AG09319 (cell line): Measurements from ENCODE around the gene ATXN7L3B.

ENCODE experiments used
- DNase-seq: peaks from one replicate; pipeline ENCODE4 v3.0.0-alpha.2; 2010; ENCODE audit warnings: low read depth; ENCODE audit errors: extremely low read depth
- TF ChIP-seq, protein P1 (sequence below): IDR thresholded peaks from 2 replicates; pipeline ENCODE4 v1.5.1; 2011; ENCODE audit warnings: low read depth, mild to moderate bottlenecking, inconsistent platforms, low read length, moderate library complexity

Gene ATXN7L3B

DNA sequence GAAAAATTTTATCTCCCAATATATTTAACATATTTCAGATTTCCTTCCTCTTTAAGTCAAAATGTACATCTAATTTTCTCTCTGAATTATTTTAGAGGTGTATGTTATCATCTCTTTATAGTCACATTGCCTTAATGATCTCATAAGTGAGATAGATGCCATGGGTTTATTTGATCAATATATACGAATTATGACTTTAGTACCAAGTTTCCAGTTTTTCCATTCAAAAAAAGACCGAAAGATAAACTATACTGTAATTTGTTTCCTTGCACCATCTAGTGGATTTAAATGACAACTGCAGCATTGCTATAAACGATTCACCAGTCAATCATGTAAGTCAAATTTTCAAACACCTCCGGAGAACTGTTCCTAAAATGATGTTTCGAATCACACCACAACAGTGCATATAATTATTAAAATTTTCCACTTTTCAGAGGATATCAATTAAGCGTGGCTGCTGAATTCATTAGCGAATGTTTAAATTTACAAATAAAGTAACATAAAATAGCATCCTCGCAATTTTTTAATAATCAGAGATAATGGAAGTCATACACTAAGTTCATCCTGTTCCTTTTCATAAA, 419 bp upstream of the ATXN7L3B start:
- peak; percentile 14 for DNase-seq
- TF ChIP-seq, protein P1, sequence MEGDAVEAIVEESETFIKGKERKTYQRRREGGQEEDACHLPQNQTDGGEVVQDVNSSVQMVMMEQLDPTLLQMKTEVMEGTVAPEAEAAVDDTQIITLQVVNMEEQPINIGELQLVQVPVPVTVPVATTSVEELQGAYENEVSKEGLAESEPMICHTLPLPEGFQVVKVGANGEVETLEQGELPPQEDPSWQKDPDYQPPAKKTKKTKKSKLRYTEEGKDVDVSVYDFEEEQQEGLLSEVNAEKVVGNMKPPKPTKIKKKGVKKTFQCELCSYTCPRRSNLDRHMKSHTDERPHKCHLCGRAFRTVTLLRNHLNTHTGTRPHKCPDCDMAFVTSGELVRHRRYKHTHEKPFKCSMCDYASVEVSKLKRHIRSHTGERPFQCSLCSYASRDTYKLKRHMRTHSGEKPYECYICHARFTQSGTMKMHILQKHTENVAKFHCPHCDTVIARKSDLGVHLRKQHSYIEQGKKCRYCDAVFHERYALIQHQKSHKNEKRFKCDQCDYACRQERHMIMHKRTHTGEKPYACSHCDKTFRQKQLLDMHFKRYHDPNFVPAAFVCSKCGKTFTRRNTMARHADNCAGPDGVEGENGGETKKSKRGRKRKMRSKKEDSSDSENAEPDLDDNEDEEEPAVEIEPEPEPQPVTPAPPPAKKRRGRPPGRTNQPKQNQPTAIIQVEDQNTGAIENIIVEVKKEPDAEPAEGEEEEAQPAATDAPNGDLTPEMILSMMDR = peak; percentile 57

DNA sequence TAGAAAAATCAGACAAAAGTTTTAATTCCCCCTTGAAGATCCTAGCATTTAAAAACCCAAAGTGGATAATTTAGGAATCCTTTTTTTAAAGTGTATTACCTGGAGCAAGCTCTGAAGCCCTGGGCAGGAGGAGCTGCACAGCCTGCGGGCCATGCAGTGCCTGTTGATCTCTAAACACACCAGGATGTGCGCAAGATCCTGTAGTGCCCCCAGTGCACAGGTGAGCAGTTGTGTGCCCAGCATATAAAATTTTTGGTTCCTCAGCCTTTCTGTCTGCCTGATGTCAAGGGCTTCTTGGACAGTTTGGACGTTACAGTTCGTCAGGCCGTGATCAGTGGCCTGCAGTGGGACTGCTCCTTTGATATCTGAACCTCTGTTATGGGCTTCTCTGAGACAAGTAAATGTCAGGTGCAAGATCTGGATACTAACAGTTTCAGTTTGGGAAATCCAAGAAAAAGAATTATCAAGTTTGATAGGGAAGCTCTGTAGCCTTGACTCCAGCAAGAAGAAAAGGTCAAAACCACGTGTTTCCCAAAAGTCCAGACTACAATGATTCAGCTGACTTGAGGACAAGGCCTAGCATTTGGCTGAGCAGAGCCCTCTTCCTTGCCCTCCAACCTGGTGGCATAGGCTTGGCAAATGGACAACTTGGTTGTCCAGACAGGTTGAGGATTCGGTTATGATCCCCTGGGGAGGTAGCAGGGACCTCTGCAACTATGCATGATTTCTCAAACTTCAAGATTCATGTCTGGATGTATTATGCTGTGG, 1.0 kb downstream of the ATXN7L3B start:
- TF ChIP-seq, protein P1 = no peak
- no peak for DNase-seq

DNA sequence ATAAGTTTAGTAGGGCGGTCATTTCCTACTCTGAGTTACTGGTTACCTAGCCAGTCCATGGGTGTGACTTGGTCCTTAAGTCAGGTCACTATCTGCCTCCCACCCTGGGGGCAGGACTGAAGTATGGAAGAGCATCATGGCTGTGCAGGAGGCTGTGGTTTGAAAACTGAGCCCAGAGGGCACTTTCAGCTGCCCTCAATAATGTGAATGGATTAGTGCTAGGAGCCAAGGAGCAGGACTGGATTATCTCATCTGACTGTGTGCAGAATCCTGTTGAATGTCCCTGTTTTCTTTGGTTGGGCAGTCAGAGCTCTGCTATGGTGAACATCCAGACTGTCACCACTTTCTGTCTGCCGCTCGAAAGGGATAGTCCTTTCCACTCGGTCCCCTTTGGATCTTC, 1.6 kb downstream of the ATXN7L3B start:
- no peak for DNase-seq
- TF ChIP-seq, protein P1 = no peak

DNA sequence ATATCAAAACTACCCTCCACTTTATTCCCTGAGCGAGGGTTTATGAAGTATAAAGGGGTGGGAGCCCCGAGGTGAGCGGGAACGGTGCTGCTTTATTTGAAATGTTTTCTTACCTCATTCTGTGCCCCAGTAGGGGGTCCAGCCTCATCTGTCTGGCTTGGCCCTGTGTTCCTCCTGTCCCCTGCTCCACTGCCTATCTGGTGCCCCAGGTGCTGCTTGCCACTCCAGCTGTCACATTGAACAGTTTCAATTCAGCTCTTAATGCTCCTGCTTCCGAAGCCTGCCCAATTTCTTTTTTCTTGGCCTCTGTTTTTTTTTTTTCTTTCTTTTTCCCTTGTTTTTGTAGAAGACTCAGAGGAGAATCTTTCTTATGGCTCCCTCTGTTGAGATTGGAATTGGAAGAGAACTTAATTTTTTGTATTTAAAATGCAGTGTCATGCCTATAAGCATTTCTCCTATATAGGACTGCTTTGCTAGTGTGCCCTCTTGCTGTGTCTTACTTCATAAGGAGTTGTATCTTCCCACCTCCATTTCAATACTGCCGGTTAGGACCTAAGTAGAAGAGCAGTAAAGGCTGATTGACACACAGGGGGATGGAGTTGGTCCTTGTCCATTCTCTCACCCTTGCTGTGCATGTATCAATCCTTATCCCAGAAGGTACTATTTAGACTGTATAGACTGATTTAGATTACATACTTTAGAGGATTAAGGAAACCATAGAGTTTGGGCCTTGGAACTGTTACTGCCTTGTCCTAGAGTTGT, 2.3 kb downstream of the ATXN7L3B start:
- TF ChIP-seq, protein P1 = no peak
- no peak for DNase-seq

DNA sequence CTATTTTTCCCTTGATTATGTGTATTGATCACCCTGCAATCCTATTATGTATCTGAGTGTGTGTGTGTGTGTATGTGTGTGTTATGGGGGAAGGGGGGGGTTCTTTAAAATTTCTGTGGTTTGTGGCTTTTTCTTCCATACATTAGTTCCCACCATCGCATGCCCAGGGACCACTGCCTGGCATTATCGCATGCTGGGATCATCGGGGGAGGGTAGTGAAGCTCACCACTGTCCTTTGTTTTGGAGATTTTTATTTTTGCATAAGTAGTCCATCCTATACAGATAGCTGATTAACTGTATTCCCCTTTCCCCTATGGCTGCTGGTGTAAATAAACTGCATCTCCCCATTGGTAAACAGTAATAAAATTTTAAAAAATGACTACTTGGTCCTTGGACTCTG, 3.4 kb downstream of the ATXN7L3B start:
- TF ChIP-seq, protein P1 = no peak
- no peak for DNase-seq

DNA sequence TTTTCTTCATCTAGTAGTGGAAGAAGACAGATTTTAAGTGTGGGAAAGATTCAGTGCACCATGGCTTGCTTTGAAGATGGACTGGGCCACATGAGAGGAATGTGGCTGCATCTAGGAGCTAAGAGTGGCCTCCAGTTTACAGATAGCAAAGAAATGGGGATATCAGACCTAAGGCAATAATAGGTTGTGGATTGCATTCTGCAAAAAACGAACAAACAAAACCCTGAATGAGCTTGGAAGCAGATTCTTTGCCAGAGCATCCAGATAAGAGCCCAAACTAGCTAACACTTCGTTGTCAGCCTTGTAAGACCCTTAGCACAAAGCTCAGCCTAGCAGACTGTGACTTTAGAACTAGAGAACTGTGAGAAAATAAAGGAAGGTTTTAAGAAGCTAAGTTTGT, 9.6 kb downstream of the ATXN7L3B start:
- TF ChIP-seq, protein P1 = no peak

DNA sequence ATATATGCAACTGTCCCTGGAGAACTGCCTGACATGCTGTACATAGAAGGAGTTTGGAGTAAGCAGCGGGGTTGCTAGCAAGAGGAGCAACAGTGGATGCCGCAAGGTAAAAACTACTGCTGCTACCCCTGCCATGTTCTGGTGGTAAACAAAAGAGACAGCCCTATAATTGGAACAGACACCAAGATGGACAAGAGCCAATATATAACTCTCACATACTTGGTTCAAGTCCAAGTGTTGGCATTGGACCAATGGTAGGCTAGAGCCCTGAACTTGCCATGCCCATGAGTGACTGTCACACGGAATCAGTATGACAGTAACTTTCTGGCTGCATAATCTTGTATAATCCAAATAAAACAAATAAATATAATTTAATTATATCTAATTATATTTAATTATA, 13.7 kb downstream of the ATXN7L3B start:
- no peak for DNase-seq
- TF ChIP-seq, protein P1 = no peak

More for the DNA sequence above, 9.6 kb downstream of the ATXN7L3B start:
- no peak for DNase-seq
